ENCODE data around the gene SDSL.

Gene SDSL

GRCh38 chr12:113476176-113476986 lies 54.2 kb downstream of the SDSL start:
- Histone ChIP-seq H3K9me3 (ENCODE audit: insufficient read depth, low read depth, low read length) (no peaks in the 10 kb centered on the region), H3K36me3 (ENCODE audit: insufficient read depth, low read length) (no peaks in the 10 kb centered on the region), H3K9me2 (replicated peaks; ENCODE audit: low read depth, low read length) (no peaks in the 10 kb centered on the region), H3K27me3 (ENCODE audit: insufficient read depth, low read length, poor library complexity, severe bottlenecking) (no peaks in the 10 kb centered on the region), H3K79me2 (ENCODE audit: insufficient read depth, low read length) (no peaks in the 10 kb centered on the region), H3K4me1 (ENCODE audit: insufficient read depth, low read length, poor library complexity, severe bottlenecking) (no peaks in the 10 kb centered on the region), H4K20me1 (ENCODE audit: insufficient read depth, low read length, poor library complexity, severe bottlenecking) (no peaks in the 10 kb centered on the region), H2AFZ (ENCODE audit: low read length) (no peak overlapping the region), H3F3A (ENCODE audit: low read depth) (no peaks in the 10 kb centered on the region), H3K4me3 (ENCODE audit: low read length, poor library complexity, severe bottlenecking) (no peak overlapping the region), H3K4me2 (ENCODE audit: low read depth, low read length, poor library complexity, severe bottlenecking) (no peak overlapping the region), H3K9ac (ENCODE audit: low read depth, low read length, poor library complexity, severe bottlenecking) (no peak overlapping the region)
- TF ChIP-seq EZH2phosphoT487 (IDR thresholded peaks at IDR 0.05; ENCODE audit: borderline replicate concordance) (no peak), CTCF (conservative IDR thresholded peaks at IDR 0.05; ENCODE audit: low read length) (no peak)

GRCh38 chr12:113477171-113477841 lies 55.1 kb downstream of the SDSL start:
- no peak overlapping the region for H3K4me2 ChIP-seq (ENCODE audit: low read depth, low read length, poor library complexity, severe bottlenecking)
- no peaks in the 10 kb centered on the region for H4K20me1 ChIP-seq (ENCODE audit: insufficient read depth, low read length, poor library complexity, severe bottlenecking)
- H3K9me3 ChIP-seq (ENCODE audit: insufficient read depth, low read depth, low read length), result no peaks in the 10 kb centered on the region
- H3K36me3 ChIP-seq (ENCODE audit: insufficient read depth, low read length), result no peaks in the 10 kb centered on the region
- no peak for TF ChIP-seq CTCF (conservative IDR thresholded peaks at IDR 0.05; ENCODE audit: low read length)
- no peak for TF ChIP-seq EZH2phosphoT487 (IDR thresholded peaks at IDR 0.05; ENCODE audit: borderline replicate concordance)
- H3K9ac ChIP-seq (ENCODE audit: low read depth, low read length, poor library complexity, severe bottlenecking), result no peak overlapping the region
- no peaks in the 10 kb centered on the region for H3K27me3 ChIP-seq (ENCODE audit: insufficient read depth, low read length, poor library complexity, severe bottlenecking)
- no peaks in the 10 kb centered on the region for H3K9me2 ChIP-seq (replicated peaks; ENCODE audit: low read depth, low read length)
- no peaks in the 10 kb centered on the region for H3K79me2 ChIP-seq (ENCODE audit: insufficient read depth, low read length)
- H2AFZ ChIP-seq (ENCODE audit: low read length), result no peak overlapping the region
- H3K4me1 ChIP-seq (ENCODE audit: insufficient read depth, low read length, poor library complexity, severe bottlenecking), result no peaks in the 10 kb centered on the region
- H3F3A ChIP-seq (ENCODE audit: low read depth), result no peaks in the 10 kb centered on the region
- H3K4me3 ChIP-seq (ENCODE audit: low read length, poor library complexity, severe bottlenecking), result no peak overlapping the region

GRCh38 chr12:113477842-113478215 lies 55.6 kb downstream of the SDSL start:
- no peak overlapping the region for H3K9ac ChIP-seq (ENCODE audit: low read depth, low read length, poor library complexity, severe bottlenecking)
- H3K4me1 ChIP-seq (ENCODE audit: insufficient read depth, low read length, poor library complexity, severe bottlenecking), result no peaks in the 10 kb centered on the region
- H3K27me3 ChIP-seq (ENCODE audit: insufficient read depth, low read length, poor library complexity, severe bottlenecking), result no peaks in the 10 kb centered on the region
- H3F3A ChIP-seq (ENCODE audit: low read depth), result no peaks in the 10 kb centered on the region
- no peaks in the 10 kb centered on the region for H3K9me2 ChIP-seq (replicated peaks; ENCODE audit: low read depth, low read length)
- no peaks in the 10 kb centered on the region for H3K9me3 ChIP-seq (ENCODE audit: insufficient read depth, low read depth, low read length)
- TF ChIP-seq CTCF (conservative IDR thresholded peaks at IDR 0.05; ENCODE audit: low read length) (no peak), EZH2phosphoT487 (IDR thresholded peaks at IDR 0.05; ENCODE audit: borderline replicate concordance) (no peak)
- no peaks in the 10 kb centered on the region for H3K36me3 ChIP-seq (ENCODE audit: insufficient read depth, low read length)
- no peak overlapping the region for H3K4me3 ChIP-seq (ENCODE audit: low read length, poor library complexity, severe bottlenecking)
- no peak overlapping the region for H2AFZ ChIP-seq (ENCODE audit: low read length)
- H4K20me1 ChIP-seq (ENCODE audit: insufficient read depth, low read length, poor library complexity, severe bottlenecking), result no peaks in the 10 kb centered on the region
- no peaks in the 10 kb centered on the region for H3K79me2 ChIP-seq (ENCODE audit: insufficient read depth, low read length)
- H3K4me2 ChIP-seq (ENCODE audit: low read depth, low read length, poor library complexity, severe bottlenecking), result no peak overlapping the region

Data from Loucy (cell line).